Loucy (cell line): ENCODE results near the gene PBOV1.

Experiments
- H2AFZ ChIP-seq: fragments of 200-600 bp; sonication (generic); 2 replicates; pipeline ENCODE4 v1.6.0; 2016; ENCODE audit warnings: antibody characterized with exemption, mild to moderate bottlenecking, low read length, moderate library complexity
- H3F3A ChIP-seq: fragments of 200-600 bp; 2 replicates; pipeline ENCODE4 v1.6.0; 2016; ENCODE audit warnings: antibody characterized with exemption, low read depth, mild to moderate bottlenecking
- H3K27me3 ChIP-seq: fragments of 200-600 bp; sonication (generic); 2 replicates; pipeline ENCODE4 v1.6.1; 2014; ENCODE audit warnings: low read length, mild to moderate bottlenecking; ENCODE audit not compliant: insufficient read depth, poor library complexity, severe bottlenecking
- H3K36me3 ChIP-seq: fragments of 200-600 bp; sonication (generic); 2 replicates; pipeline ENCODE4 v1.6.1; 2016; ENCODE audit warnings: low read length; ENCODE audit not compliant: insufficient read depth
- H3K4me1 ChIP-seq: fragments of 200-600 bp; sonication (generic); 2 replicates; pipeline ENCODE4 v1.5.1; 2014; ENCODE audit warnings: low read length, mild to moderate bottlenecking; ENCODE audit not compliant: insufficient read depth, poor library complexity, severe bottlenecking
- H3K4me2 ChIP-seq: fragments of 200-600 bp; sonication (generic); 2 replicates; pipeline ENCODE4 v1.6.0; 2014; ENCODE audit warnings: antibody characterized with exemption, low read length, low read depth, mild to moderate bottlenecking; ENCODE audit not compliant: poor library complexity, severe bottlenecking
- H3K4me3 ChIP-seq: fragments of 200-600 bp; sonication (generic); 2 replicates; pipeline ENCODE4 v1.5.1; 2014; ENCODE audit warnings: low read length, mild to moderate bottlenecking, mixed read lengths; ENCODE audit not compliant: poor library complexity, severe bottlenecking
- H3K79me2 ChIP-seq: fragments of 200-600 bp; sonication (generic); 2 replicates; pipeline ENCODE4 v1.6.1; 2014; ENCODE audit warnings: low read length; ENCODE audit not compliant: insufficient read depth
- H3K9ac ChIP-seq: fragments of 200-600 bp; sonication (generic); 2 replicates; pipeline ENCODE4 v1.6.0; 2014; ENCODE audit warnings: mild to moderate bottlenecking, low read depth, low read length, moderate library complexity; ENCODE audit not compliant: poor library complexity, severe bottlenecking
- H3K9me2 ChIP-seq: fragments of 200-600 bp; sonication (generic); replicated peaks from 2 replicates; pipeline ENCODE4 v1.6.1; 2016; ENCODE audit warnings: low read depth, low read length, mixed read lengths
- H3K9me3 ChIP-seq: fragments of 200-600 bp; sonication (generic); 2 replicates; pipeline ENCODE4 v1.6.1; 2014; ENCODE audit warnings: mild to moderate bottlenecking, antibody characterized with exemption, low read length, low read depth; ENCODE audit not compliant: insufficient read depth
- H4K20me1 ChIP-seq: fragments of 200-600 bp; sonication (generic); 2 replicates; pipeline ENCODE4 v1.6.0; 2014; ENCODE audit warnings: antibody characterized with exemption, low read length, mild to moderate bottlenecking; ENCODE audit not compliant: insufficient read depth, poor library complexity, severe bottlenecking
- EZH2phosphoT487 ChIP-seq: fragments of 200-600 bp; IDR thresholded peaks from 2 replicates; pipeline ENCODE4 v1.6.1; 2018; ENCODE audit warnings: antibody characterized with exemption, mild to moderate bottlenecking, moderate library complexity, borderline replicate concordance
- TF ChIP-seq, protein P1 (sequence below): fragments of 200-600 bp; sonication (generic); conservative IDR thresholded peaks from 2 replicates; pipeline ENCODE4 v1.5.1; 2014; ENCODE audit warnings: mild to moderate bottlenecking, antibody characterized with exemption, low read length

The PBOV1 gene

DNA sequence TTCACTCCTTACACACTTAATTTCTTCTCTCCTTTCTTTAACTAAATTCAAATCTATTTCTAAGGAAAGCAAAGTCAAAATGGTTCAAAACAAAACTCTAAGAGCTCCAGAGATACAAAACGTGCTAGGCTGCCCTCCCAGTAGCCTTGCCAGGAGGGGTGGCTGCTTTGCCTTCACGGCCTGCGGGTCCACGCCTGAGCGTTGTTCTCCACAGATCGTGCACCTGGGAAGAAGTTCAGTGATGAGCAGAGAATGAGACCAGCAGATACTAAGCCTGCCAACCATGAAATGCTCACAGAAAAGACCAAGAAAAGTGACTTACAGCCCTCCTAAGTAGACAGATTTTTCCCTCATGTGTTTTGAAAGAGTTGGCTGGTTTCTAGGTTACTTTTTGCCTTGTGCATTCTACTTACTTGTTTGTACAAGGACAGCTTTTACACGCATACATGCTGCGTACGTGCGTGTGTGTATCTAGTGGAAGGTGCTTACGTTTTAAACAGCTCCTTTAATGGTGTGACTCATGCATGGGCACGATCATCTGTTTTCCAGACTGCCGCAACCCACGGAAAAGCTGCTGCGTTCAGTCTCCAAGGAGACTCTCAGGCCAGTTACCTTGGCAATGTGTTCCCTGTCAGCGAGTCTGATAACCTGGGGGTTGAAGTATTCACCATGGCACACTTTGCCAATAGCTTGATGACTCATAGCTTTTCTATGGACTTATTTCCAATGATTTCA lies 32.4 kb upstream of the PBOV1 start:
- Histone ChIP-seq H3K79me2 (no peaks in the 10 kb centered on the region), H3K27me3 (no peaks in the 10 kb centered on the region), H3K9me3 (no peaks in the 10 kb centered on the region), H3F3A (no peaks in the 10 kb centered on the region), H3K4me1 (no peaks in the 10 kb centered on the region), H3K9me2 (no peaks in the 10 kb centered on the region), H3K36me3 (no peaks in the 10 kb centered on the region), H3K9ac (no peak overlapping the region), H2AFZ (no peak overlapping the region), H3K4me3 (no peak overlapping the region), H3K4me2 (no peak overlapping the region), H4K20me1 (no peaks in the 10 kb centered on the region)
- TF ChIP-seq, protein P1, sequence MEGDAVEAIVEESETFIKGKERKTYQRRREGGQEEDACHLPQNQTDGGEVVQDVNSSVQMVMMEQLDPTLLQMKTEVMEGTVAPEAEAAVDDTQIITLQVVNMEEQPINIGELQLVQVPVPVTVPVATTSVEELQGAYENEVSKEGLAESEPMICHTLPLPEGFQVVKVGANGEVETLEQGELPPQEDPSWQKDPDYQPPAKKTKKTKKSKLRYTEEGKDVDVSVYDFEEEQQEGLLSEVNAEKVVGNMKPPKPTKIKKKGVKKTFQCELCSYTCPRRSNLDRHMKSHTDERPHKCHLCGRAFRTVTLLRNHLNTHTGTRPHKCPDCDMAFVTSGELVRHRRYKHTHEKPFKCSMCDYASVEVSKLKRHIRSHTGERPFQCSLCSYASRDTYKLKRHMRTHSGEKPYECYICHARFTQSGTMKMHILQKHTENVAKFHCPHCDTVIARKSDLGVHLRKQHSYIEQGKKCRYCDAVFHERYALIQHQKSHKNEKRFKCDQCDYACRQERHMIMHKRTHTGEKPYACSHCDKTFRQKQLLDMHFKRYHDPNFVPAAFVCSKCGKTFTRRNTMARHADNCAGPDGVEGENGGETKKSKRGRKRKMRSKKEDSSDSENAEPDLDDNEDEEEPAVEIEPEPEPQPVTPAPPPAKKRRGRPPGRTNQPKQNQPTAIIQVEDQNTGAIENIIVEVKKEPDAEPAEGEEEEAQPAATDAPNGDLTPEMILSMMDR = no peak
- TF ChIP-seq EZH2phosphoT487 = no peak

DNA sequence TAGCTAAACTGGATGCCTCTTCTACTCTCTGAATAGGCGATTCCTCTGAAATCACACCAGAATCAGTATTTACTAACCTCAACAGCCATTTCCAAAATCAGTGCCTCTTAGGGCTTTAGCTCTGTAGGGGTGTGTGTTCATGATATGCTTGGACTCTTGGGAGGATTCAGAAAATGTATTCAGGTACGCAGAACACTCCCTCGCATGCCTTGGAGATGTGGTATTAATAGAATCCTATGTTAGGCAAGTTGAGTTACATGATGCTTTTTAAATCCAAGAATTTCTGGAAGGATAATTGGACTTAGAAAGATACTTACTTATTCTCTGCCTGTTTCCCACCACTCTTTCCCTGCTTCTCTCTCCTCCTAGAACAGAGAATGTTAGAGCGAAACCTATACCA lies 31.8 kb upstream of the PBOV1 start:
- Histone ChIP-seq H3K9me3 (no peaks in the 10 kb centered on the region), H2AFZ (no peak overlapping the region), H3F3A (no peaks in the 10 kb centered on the region), H3K36me3 (no peaks in the 10 kb centered on the region), H4K20me1 (no peaks in the 10 kb centered on the region), H3K4me3 (no peak overlapping the region), H3K9ac (no peak overlapping the region), H3K4me1 (no peaks in the 10 kb centered on the region), H3K9me2 (no peaks in the 10 kb centered on the region), H3K4me2 (no peak overlapping the region), H3K27me3 (no peaks in the 10 kb centered on the region), H3K79me2 (no peaks in the 10 kb centered on the region)
- TF ChIP-seq, protein P1 = no peak
- no peak for TF ChIP-seq EZH2phosphoT487

DNA sequence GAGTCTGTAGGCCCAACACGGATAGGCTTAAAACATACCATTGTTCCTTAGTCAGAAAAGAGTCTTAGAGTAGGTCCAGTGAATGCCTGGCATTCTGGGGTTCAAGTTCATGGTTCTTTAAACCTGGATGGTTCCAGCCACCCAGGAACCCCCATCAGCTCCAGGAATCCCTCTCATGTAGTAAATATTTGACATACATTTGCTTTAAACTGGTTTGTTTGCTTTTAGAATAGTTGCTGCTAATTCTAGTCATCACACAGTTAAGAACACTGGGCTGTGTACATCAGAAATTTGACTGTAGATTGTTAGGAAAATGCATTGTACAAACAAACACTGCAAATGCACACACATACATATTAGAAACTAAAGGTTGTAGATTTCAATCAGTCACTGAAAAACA lies 30.6 kb upstream of the PBOV1 start:
- no peaks in the 10 kb centered on the region for H4K20me1 ChIP-seq
- no peaks in the 10 kb centered on the region for H3K9me2 ChIP-seq
- TF ChIP-seq, protein P1 = no peak
- TF ChIP-seq EZH2phosphoT487 = no peak
- H3K9me3 ChIP-seq = no peaks in the 10 kb centered on the region
- H2AFZ ChIP-seq = no peak overlapping the region
- H3K27me3 ChIP-seq = no peaks in the 10 kb centered on the region
- no peaks in the 10 kb centered on the region for H3F3A ChIP-seq
- H3K9ac ChIP-seq = no peak overlapping the region
- no peak overlapping the region for H3K4me3 ChIP-seq
- no peaks in the 10 kb centered on the region for H3K79me2 ChIP-seq
- no peaks in the 10 kb centered on the region for H3K36me3 ChIP-seq
- H3K4me1 ChIP-seq = no peaks in the 10 kb centered on the region
- no peak overlapping the region for H3K4me2 ChIP-seq
